Measurements from ENCODE around the gene TOR2A. TPM values are rescaled to one million over a fixed set of nuclear protein-coding genes. Genes with fewer than 3 reads are reported as not detected.

Gene TOR2A
- total RNA-seq, 1 experiment from 2014 or later, result 8.4 TPM

DNA sequence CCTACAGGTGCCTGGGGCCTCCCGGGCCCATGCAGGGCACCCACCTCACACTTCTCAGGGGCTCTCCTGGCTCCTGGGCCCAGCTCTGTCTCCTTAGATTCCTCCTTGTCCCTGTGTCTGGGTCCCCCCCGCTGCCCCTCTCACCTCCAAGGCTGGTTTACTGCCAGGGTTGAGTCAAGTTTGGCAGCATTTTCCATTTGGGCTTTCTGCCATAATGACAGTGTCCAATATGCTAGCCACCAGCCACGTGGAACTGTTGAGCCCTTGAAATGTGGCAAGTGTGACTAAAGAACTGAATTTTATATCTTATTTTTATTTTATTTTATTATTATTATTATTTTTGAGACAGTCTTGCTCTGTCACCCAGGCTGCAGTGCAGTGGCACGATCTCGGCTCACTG lies 17.3 kb downstream of the TOR2A start:
- no peaks in the 10 kb centered on the region for H3K27me3 Mint-ChIP-seq (ENCODE audit: insufficient read depth, unreplicated experiment)
- DNase-seq (ENCODE audit: unreplicated experiment), result no peak
- H3K4me1 Mint-ChIP-seq (ENCODE audit: insufficient read depth, unreplicated experiment), result peaks cover 23% of the 10 kb centered on the region
- H3K9me3 Mint-ChIP-seq (ENCODE audit: unreplicated experiment), result no peaks in the 10 kb centered on the region
- BruUV-seq (replicated peaks), result no TSS peak
- H3K4me3 Mint-ChIP-seq (ENCODE audit: unreplicated experiment), result no peak overlapping the region
- CTCF ChIA-PET, result interaction anchor here (0.6 to 1.7 kb wide), 2 partner anchors 128 to 321 kb away, joined by 3 to 4 read pairs; no protein-coding TSS in a partner anchor
- intact Hi-C loops (cut with micrococcal nuclease), result no loop called here
- POLR2A ChIA-PET, result interaction anchor here (0.7 kb wide), 1 partner anchor 139 kb away, joined by 3 read pairs; no protein-coding TSS in a partner anchor
- TF ChIP-seq, protein P1, sequence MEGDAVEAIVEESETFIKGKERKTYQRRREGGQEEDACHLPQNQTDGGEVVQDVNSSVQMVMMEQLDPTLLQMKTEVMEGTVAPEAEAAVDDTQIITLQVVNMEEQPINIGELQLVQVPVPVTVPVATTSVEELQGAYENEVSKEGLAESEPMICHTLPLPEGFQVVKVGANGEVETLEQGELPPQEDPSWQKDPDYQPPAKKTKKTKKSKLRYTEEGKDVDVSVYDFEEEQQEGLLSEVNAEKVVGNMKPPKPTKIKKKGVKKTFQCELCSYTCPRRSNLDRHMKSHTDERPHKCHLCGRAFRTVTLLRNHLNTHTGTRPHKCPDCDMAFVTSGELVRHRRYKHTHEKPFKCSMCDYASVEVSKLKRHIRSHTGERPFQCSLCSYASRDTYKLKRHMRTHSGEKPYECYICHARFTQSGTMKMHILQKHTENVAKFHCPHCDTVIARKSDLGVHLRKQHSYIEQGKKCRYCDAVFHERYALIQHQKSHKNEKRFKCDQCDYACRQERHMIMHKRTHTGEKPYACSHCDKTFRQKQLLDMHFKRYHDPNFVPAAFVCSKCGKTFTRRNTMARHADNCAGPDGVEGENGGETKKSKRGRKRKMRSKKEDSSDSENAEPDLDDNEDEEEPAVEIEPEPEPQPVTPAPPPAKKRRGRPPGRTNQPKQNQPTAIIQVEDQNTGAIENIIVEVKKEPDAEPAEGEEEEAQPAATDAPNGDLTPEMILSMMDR (IDR thresholded peaks at IDR 0.05; ENCODE audit: unreplicated experiment), result no peak
- no peaks in the 10 kb centered on the region for H3K36me3 Mint-ChIP-seq (ENCODE audit: insufficient read depth, unreplicated experiment)
- H3K27ac Mint-ChIP-seq (ENCODE audit: low read depth, unreplicated experiment), result no peak overlapping the region

DNA sequence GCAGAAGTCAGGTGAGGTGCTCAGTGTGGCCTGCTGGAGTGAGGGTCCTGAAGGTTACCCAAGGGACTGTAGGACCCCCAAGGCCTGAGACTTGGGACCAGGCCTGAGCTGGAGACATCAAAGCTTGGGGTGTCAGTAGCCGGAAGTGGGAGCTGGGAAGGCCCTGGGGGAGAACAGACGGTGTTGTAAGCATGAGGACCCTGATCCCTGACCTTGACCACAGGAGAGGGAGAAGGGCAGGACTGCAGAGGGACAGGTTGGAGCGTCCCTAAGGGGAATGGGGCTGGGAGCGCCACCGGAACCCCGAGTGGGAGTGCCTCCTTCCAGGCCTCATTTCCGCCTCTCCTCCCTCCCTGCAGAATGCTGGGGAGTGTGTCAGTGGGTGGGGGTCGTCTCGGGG lies 18.7 kb downstream of the TOR2A start:
- POLR2A ChIA-PET, result interaction anchor here (0.6 to 2.9 kb wide), 8 partner anchors 8 to 565 kb away, joined by 3 to 14 read pairs (median 6); partner anchors contain the start of genes CDK9, STXBP1 and TOR2A
- H3K9me3 Mint-ChIP-seq (ENCODE audit: unreplicated experiment), result no peaks in the 10 kb centered on the region
- peak overlapping the region; percentile 81 for H3K27ac Mint-ChIP-seq (ENCODE audit: low read depth, unreplicated experiment)
- DNase-seq (ENCODE audit: unreplicated experiment), result no peak
- BruUV-seq (replicated peaks), result no TSS peak
- TF ChIP-seq, protein P1 (IDR thresholded peaks at IDR 0.05; ENCODE audit: unreplicated experiment), result no peak
- CTCF ChIA-PET, result interaction anchor here (1.0 to 1.7 kb wide), 2 partner anchors 19 to 204 kb away, joined by 4 to 10 read pairs; partner anchors contain the start of gene TOR2A
- H3K4me1 Mint-ChIP-seq (ENCODE audit: insufficient read depth, unreplicated experiment), result peaks cover 20% of the 10 kb centered on the region
- peak overlapping the region; percentile 79 for H3K4me3 Mint-ChIP-seq (ENCODE audit: unreplicated experiment)
- no peaks in the 10 kb centered on the region for H3K27me3 Mint-ChIP-seq (ENCODE audit: insufficient read depth, unreplicated experiment)
- H3K36me3 Mint-ChIP-seq (ENCODE audit: insufficient read depth, unreplicated experiment), result no peaks in the 10 kb centered on the region
- intact Hi-C loops (cut with micrococcal nuclease), result no loop called here

DNA sequence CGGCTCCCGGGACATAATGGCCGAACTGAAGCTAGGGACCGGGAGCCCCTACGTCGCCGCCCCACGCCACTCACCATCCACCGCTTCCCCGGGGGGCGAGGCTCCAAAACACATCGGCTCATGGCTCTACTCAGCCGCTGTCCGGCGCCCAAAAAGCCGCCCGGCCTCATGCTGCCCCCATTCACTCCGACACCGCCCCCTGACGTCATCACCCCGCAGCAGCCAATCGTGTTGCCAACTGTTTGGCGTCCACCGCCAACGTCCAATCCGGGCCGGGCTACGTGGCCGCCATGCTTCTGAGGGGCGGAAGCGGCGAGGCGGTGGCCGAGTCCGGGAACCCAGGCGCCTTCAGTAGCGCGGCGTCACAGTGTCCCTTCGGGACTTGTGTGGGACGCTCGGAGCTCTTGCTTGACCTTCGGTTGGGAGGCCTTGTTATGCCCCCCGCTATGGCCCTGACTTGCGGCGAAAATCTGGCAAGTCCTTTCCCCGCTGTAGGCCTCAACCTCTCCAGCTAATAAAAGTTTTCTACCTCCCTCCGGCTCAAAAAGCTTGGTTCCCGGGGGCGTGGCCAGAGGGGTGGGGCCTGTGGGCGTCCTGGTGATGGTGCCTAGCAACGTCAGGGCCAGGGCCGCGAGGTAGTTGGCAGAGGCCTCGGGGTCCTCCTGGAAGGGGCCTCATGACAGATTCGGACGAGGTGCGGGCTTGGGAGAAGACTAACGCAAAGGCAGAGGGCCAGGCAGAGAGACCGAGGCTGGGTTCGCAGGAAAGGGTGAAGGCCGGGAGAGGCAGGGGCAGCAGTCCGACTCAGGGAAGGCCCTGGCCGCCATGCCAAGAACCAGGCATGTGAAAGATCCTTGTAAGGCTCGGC lies 19.4 kb downstream of the TOR2A start, which contains the start of the genes PTRH1 and TTC16:
PTRH1 (minus strand) TSS at position 194 of the 868 bp plus-strand sequence; CDS start at position 170, 24 bp downstream.
TTC16 (plus strand) TSS at position 610 of the 868 bp plus-strand sequence; CDS start at position 677, 67 bp downstream.
- Mint-ChIP-seq H3K4me1 (ENCODE audit: insufficient read depth, unreplicated experiment) (peaks cover 13% of the 10 kb centered on the region), H3K27ac (ENCODE audit: low read depth, unreplicated experiment) (peak within 1 kb of the TSS; percentile 81), H3K4me3 (ENCODE audit: unreplicated experiment) (peak within 1 kb of the TSS; percentile 79), H3K27me3 (ENCODE audit: insufficient read depth, unreplicated experiment) (no peaks in the 10 kb centered on the region), H3K36me3 (ENCODE audit: insufficient read depth, unreplicated experiment) (no peaks in the 10 kb centered on the region), H3K9me3 (ENCODE audit: unreplicated experiment) (no peaks in the 10 kb centered on the region)
- ChIA-PET CTCF (interaction anchor here (0.6 to 1.7 kb wide), 6 partner anchors 19 to 206 kb away, joined by 3 to 10 read pairs (median 4); partner anchors contain the start of gene TOR2A), POLR2A (interaction anchor here (0.6 to 2.9 kb wide), 21 partner anchors 9 to 565 kb away, joined by 3 to 14 read pairs (median 3); partner anchors contain the start of genes CDK9, CFAP157, FPGS and ST6GALNAC4)
- TF ChIP-seq, protein P1 (IDR thresholded peaks at IDR 0.05; ENCODE audit: unreplicated experiment), result no peak
- no TSS peak for BruUV-seq (replicated peaks)
- peak; percentile 95 for DNase-seq (ENCODE audit: unreplicated experiment)
- intact Hi-C loops (cut with micrococcal nuclease), result no loop called here
